NCI-H226 (cell line): ENCODE data around the gene HBP1.
"Not testable (repeated sequence)": the region's sequence is repeated elsewhere in the genome, so short reads cannot be mapped to it uniquely, and the experiment has no call there.

Experiments
- DNase-seq: peaks from one replicate; pipeline ENCODE4 v3.0.0-alpha.2; 2015

Gene HBP1

DNA sequence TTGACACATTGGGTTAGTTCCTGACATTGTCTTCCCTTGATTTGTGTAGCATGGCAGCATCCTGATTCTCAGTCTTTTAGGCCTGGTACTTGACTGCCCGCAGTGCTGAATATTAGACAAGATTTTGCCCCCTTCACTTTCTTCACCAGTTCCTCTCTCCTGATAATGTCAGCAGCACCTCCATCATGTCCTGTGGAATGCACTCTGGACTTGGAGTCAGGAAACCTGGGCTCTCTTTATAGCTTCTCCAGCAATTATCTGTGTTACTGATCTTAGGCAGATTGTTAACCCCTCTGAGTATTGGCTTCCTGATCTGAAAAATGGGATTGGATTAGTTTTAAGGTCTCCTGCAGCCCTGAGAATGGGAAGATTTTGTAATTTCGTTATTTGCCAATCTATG lies 19.0 kb downstream of the HBP1 start:
- DNase-seq: no peak

DNA sequence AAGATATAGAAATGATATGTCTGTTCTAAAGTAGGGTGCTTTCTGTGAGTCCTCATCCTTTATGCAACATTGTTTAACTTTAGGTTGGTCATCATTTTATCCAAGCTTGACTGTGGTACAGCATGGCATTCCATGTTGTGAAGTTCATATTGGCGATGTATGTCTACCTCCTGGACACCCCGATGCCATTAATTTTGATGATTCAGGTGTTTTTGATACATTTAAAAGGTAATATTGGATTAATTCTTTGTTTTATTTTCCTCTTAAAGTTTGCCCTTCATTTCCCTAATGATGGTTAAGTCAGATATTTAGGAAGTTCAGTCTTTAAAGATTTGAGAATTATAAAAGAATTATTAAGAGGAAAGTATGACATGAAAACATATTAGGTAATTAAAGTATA lies 21.3 kb downstream of the HBP1 start:
- DNase-seq: no peak

DNA sequence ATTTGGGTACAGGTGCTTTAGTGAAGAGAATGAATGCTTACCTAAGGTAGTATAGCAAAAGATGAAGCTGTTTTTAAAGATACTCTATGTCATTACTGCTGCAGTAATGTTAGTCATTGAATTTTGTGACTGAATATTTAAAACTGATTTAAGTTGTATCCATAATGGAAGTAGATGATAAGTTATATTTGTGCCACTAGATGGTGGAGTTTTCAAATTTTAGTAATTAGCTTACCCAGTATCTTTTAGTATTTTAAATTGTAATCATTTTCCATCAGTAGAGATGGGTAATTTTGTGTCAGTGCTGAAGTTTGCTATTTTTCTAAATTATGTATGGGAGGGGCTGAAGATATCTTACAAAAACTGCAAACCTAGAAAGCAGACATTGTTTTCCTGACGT lies 25.2 kb downstream of the HBP1 start:
- no peak for DNase-seq

DNA sequence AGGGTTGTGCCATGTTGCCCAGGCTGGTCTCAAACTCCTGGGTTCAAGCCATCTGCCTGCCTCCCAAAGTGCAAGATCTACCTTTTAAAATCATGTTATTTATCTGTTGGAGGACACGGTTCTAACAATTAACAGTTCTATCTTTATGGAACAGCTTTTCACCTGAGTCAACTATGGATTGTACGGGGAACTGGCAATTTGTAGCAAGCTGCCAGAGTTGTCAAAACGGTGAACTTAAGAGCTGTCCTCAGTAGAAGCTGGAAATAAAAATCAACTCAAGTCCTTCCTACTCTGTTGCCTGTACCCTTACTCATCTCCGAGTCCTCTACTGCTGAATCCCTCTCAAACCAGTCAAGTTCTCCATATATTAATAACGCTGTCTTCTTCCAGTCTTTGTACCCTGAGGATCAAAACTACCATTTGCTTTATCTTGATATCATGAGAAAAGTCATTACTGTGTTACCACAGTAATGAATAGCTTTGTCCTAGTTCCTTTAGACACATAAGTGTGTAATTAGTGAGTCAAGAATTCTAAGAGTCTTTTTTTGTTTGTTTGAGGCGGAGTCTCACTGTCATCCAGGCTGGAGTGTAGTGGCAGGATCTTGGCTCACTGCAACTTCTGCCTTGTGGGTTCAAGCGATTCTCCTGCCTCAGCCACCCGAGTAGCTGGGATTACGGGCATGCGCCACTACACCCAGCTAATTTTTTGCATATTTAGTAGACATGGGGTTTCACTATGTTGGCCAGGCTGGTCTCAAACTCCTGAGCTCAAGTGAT lies 28.2 kb downstream of the HBP1 start:
- no peak for DNase-seq

- DNase-seq: no peak
Measured at GRCh38 chr7:107201795-107202450, 33.1 kb downstream of the HBP1 start.

- DNase-seq: no peak
Measured at GRCh38 chr7:107203607-107204006, 34.8 kb downstream of the HBP1 start.

DNA sequence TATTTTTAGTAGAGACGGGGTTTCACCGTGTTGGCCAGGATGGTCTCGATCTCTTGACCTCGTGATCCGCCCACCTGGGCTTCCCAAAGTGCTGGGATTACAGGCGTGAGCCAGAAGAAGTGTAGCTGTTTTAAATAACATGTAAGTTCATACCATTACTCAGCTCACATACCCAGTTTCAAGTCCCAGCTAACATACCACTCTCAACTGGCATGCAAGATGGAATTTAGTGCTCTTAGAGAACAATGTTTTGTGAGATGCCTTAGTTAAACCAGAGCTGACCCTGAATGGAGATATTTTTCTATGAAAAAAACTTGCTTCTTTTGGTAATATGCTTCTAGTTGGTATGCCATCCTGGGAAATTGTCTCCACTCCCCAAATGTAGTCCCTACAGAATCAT lies 37.3 kb downstream of the HBP1 start:
- no peak for DNase-seq

GRCh38 chr7:107206706-107207105 lies 37.9 kb downstream of the HBP1 start:
- no peak for DNase-seq

- no peak for DNase-seq
Measured at GRCh38 chr7:107207459-107207858, 38.7 kb downstream of the HBP1 start.

GRCh38 chr7:107208024-107208521 lies 39.3 kb downstream of the HBP1 start:
- no peak for DNase-seq

- DNase-seq: no peak
Measured at GRCh38 chr7:107208563-107208962, 39.8 kb downstream of the HBP1 start.

GRCh38 chr7:107209565-107209964 lies 40.8 kb downstream of the HBP1 start:
- DNase-seq: no peak

GRCh38 chr7:107210400-107210799 lies 41.6 kb downstream of the HBP1 start:
- no peak for DNase-seq

GRCh38 chr7:107212725-107213124 lies 43.9 kb downstream of the HBP1 start:
- DNase-seq: no peak

- DNase-seq: no peak
Measured at GRCh38 chr7:107213193-107213788, 44.5 kb downstream of the HBP1 start.

DNA sequence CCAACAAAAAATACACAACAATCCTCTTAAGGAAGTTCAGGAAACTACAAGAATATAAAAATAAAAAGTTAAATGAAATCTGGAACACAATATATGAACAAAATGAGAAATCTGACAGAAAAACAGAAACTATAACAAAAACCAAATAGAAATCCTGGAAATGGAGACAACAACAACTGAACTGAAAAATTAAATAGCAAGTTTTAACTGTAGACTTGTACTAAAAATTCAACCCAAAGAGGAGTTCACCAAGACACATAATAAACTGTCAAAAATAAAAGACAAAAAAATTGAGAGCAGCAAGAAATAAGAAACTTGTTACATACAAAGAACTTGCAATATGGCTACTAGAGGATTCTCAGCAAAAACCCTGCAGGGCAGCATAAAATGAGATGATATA lies 45.1 kb downstream of the HBP1 start:
- DNase-seq: no peak

DNA sequence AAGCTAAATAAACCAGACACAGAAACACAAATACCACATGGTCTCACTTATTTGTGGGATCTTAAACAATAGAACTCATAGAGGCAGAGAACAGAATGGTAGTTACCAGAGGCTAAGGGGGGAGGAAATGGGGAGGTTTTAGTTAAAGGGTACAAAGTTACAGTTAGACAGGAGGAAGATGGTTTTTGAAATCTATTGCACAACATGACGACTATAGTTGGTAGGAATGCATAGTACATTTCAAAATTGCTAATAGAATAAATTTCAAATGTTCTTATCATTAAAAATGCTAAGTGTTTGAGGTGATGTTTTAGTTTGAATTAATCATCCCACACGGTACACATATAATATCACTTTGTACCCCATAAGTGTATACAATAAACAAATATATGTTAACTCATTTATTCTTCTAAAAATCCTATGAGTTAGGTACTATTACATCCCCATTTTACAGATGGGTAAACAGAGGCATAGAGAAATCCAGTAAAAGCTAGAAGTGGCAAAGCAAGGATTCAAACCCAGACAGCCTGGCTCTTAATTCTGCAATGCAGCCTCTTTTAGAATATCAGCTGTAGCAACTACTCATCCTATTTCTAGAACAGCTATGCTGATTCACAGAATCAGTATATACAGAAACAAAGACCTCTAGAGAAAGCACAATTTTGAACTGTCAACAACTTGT lies 50.9 kb downstream of the HBP1 start:
- no peak for DNase-seq

DNA sequence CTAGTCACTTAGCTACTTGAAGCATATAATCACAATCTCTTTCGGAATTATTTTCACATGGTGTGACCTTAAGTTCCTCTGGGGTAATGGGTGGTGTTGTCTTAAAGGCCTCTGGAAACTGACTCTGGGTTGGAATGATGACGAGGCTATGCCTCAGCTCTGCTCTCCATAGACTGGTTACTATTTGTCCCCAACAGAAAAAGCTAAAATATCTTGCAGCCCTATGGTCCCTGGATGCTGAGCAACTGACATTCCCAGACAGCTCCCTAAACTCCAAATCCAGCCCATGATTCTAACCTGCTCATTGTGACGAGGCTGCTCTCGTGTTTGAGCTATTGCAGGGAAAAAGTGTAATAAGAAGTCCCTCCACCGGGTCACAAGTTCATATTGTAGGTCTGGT lies 51.6 kb downstream of the HBP1 start:
- no peak for DNase-seq

DNA sequence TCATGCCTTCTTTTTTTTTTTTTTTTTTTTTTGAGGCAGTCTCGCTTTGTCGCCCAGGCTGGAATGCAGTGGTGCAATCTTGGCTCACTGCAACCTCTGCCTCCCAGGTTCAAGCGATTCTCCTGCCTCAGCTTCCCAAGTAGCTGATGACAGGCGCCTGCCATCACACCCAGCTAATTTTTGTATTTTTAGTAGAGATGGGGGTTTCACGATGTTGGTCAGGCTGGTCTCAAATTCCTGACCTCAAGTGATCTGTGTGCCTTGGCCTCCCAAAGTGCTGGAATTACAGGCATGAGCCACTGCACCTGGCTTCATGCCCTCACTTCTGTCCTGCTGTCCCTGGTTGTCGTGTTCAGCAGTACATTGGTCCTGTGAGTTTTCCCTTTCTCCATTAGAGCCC lies 52.0 kb downstream of the HBP1 start:
- not testable (repeated sequence) for DNase-seq

GRCh38 chr7:107224374-107225223 lies 55.8 kb downstream of the HBP1 start:
- no peak for DNase-seq

- DNase-seq: no peak
Measured at GRCh38 chr7:107228291-107228690, 59.5 kb downstream of the HBP1 start.

GRCh38 chr7:107230334-107230733 lies 61.5 kb downstream of the HBP1 start:
- DNase-seq: no peak
